Ovary (tissue), 3 donors: ENCODE measurements around the gene ZBED4.

Experiments used
- CTCF ChIP-seq, 3 donors: fragments of 450-650 bp in 2 of 3; fragments of 200-600 bp in 1 of 3; IDR thresholded peaks; one replicate each; pipeline versions ENCODE4 v1.5.1 to v1.8.0; 2016 to 2022; ENCODE audit warnings: antibody characterized with exemption in 3 of 3, mild to moderate bottlenecking in 1 of 3
- POLR2A ChIP-seq: fragments of 450-650 bp; IDR thresholded peaks from one replicate; pipeline ENCODE4 v1.6.1; 2017; ENCODE audit warnings: antibody characterized with exemption, mild to moderate bottlenecking, moderate library complexity
- donor health status: DM: no; HTN: no; CAD: no.

- TF ChIP-seq CTCF (IDR thresholded peaks at IDR 0.05): no peak
- TF ChIP-seq POLR2A: no peak
These were observed 50.4 kb downstream of the ZBED4 start for GRCh38 chr22:49904040-49904369.
